Raji (cell line): ENCODE measurements around the gene ADAD2.

Source experiments
- POLR2A ChIP-seq: IDR thresholded peaks from 2 replicates; pipeline ENCODE4 v1.6.1; 2011; ENCODE audit warnings: low read depth, low read length, control low read depth; ENCODE audit not compliant: insufficient read depth

ADAD2 gene

GRCh38 chr16:84169765-84170310 is 21.1 kb upstream of the ADAD2 start:
- TF ChIP-seq POLR2A: no peak

GRCh38 chr16:84174396-84174795 is 16.6 kb upstream of the ADAD2 start:
- no peak for TF ChIP-seq POLR2A

- TF ChIP-seq POLR2A: peak; percentile 37; the same call in 1 of the 2 replicates
These were observed 15.4 kb upstream of the ADAD2 start for GRCh38 chr16:84175350-84176081.

- TF ChIP-seq POLR2A: no peak
These were observed 14.5 kb upstream of the ADAD2 start for GRCh38 chr16:84176192-84177053.

GRCh38 chr16:84177741-84178073 is 13.2 kb upstream of the ADAD2 start:
- TF ChIP-seq POLR2A: no peak

GRCh38 chr16:84178146-84178765 is 12.7 kb upstream of the ADAD2 start:
- no peak for TF ChIP-seq POLR2A

GRCh38 chr16:84178892-84179611 is 11.9 kb upstream of the ADAD2 start:
- no peak for TF ChIP-seq POLR2A

- no peak for TF ChIP-seq POLR2A
These were observed 11.2 kb upstream of the ADAD2 start for GRCh38 chr16:84179612-84180320.

- no peak for TF ChIP-seq POLR2A
These were observed 10.3 kb upstream of the ADAD2 start for GRCh38 chr16:84180519-84181140.

GRCh38 chr16:84181144-84181915 is 9.6 kb upstream of the ADAD2 start:
- no peak for TF ChIP-seq POLR2A

- TF ChIP-seq POLR2A: no peak
These were observed 8.9 kb upstream of the ADAD2 start for GRCh38 chr16:84182104-84182503.

- TF ChIP-seq POLR2A: no peak
These were observed 8.0 kb upstream of the ADAD2 start for GRCh38 chr16:84182680-84183571.
